Body of pancreas (tissue), 4 donors: ENCODE data around the gene RASSF8. TPM values are rescaled to one million over a fixed set of nuclear protein-coding genes. Genes with fewer than 3 reads are reported as not detected.

Source experiments
- ATAC-seq: fragments of 150-250 bp; one replicate; pipeline ENCODE4 v1.9.1; 2016
- DNase-seq, 4 donors: peaks; one replicate each; pipeline ENCODE4 v3.0.0-alpha.2; 2019
- H3K27ac ChIP-seq, 4 donors: fragments of 200-600 bp; sonication (generic); 1 replicate in 3 of 4; 2 replicates in 1 of 4; pipeline versions ENCODE4 v1.5.1 to v1.6.1; 2016 to 2019; ENCODE audit warnings: mild to moderate bottlenecking in 1 of 4, mixed read lengths in 1 of 4, moderate library complexity in 1 of 4
- H3K27me3 ChIP-seq, 2 donors: fragments of 200-600 bp; sonication (generic); one replicate each; pipeline ENCODE4 v1.6.0; 2016; ENCODE audit warnings: mild to moderate bottlenecking in 1 of 2
- H3K36me3 ChIP-seq, 2 donors: fragments of 200-600 bp; sonication (generic); replicated peaks in 1 of 2; 2 replicates each; pipeline ENCODE4 v1.5.1; 2016; ENCODE audit warnings: low read depth in 2 of 2; ENCODE audit not compliant: insufficient read depth in 1 of 2
- H3K4me1 ChIP-seq: fragments of 200-600 bp; sonication (generic); one replicate; pipeline ENCODE4 v1.6.0; 2016
- H3K4me3 ChIP-seq, 2 donors: fragments of 200-600 bp; sonication (generic); 1 replicate in 1 of 2; 2 replicates in 1 of 2; pipeline ENCODE4 v1.5.1; 2016 to 2019
- H3K9me3 ChIP-seq, 3 donors: fragments of 200-600 bp; sonication (generic); 1 replicate in 2 of 3; 2 replicates in 1 of 3; pipeline ENCODE4 v1.5.1; 2016
- CTCF ChIP-seq, 7 experiments: fragments of 450-650 bp in 4 of 7; fragments of 200-600 bp in 3 of 7; sonication (generic) in 3 of 7; IDR thresholded peaks; one replicate each; pipeline ENCODE4 v1.5.1; 2016 to 2019; ENCODE audit warnings: antibody characterized with exemption in 7 of 7
- POLR2A ChIP-seq, 3 donors: fragments of 450-650 bp; IDR thresholded peaks; one replicate each; pipeline ENCODE4 v1.6.1; 2016; ENCODE audit warnings: antibody characterized with exemption in 3 of 3, mild to moderate bottlenecking in 2 of 3
- WGBS, 2 donors: methylation state at CpG; one replicate each; pipeline ENCODE4 v1.1.5; 2017; 5-methylcytosine and 5-hydroxymethylcytosine counted together
- intact Hi-C: fragments of 100-400 bp; cut with DNase I; formaldehyde crosslinking; loops from one replicate; pipeline ENCODE4 v1.15.1; 2023
- total RNA-seq, 2 donors: library from RNA; depleted of rRNA; stranded (reverse); fragments of >200 nt; gene quantifications; one replicate each; pipeline ENCODE4 v1.1.0, GENCODE V29; 2016

Gene RASSF8
- total RNA-seq, 2 donors from 2014 or later = 15.8 to 19.1 TPM

- H3K27ac ChIP-seq = peak overlapping the region in 2 of 4 donors; percentile 9 to 29
- ATAC-seq (no peak), DNase-seq (peak in 3 of 4 donors; percentile 32 to 60 (median 33))
- no peaks in the 10 kb centered on the region for H3K9me3 ChIP-seq
- peak in 6 of 7 experiments; percentile 40 to 71 (median 60) for TF ChIP-seq CTCF (IDR thresholded peaks at IDR 0.05)
- TF ChIP-seq POLR2A (IDR thresholded peaks at IDR 0.05) = no peak
- H3K4me3 ChIP-seq = no peak overlapping the region
- no peaks in the 10 kb centered on the region for H3K36me3 ChIP-seq
- 13 to 14% methylated on average over 2 of the region's 2 CpGs for WGBS, 2 donors
- intact Hi-C loops = no loop called here
- peaks cover 42% of the 10 kb centered on the region for H3K4me1 ChIP-seq
- H3K27me3 ChIP-seq = no peaks in the 10 kb centered on the region
These were observed 161.0 kb downstream of the RASSF8 start for GRCh38 chr12:26119391-26119989.

- DNase-seq = no peak
- intact Hi-C loops = no loop called here
- H3K4me3 ChIP-seq = no peak overlapping the region
These were observed 162.2 kb downstream of the RASSF8 start for GRCh38 chr12:26120561-26121274.

GRCh38 chr12:26121323-26122060 is 163.0 kb downstream of the RASSF8 start:
- peak overlapping the region; percentile 75 to 99 (median 94) for H3K27ac ChIP-seq
- H3K36me3 ChIP-seq = no peaks in the 10 kb centered on the region
- intact Hi-C loops = no loop called here
- no peak for DNase-seq
- peaks cover 28% of the 10 kb centered on the region for H3K4me1 ChIP-seq
- H3K4me3 ChIP-seq = peak overlapping the region in 1 of 2 donors; percentile 15
- H3K27me3 ChIP-seq = no peaks in the 10 kb centered on the region
- no peaks in the 10 kb centered on the region for H3K9me3 ChIP-seq
- WGBS, 2 donors = 24 to 26% methylated on average over 15 of the region's 15 CpGs
- no peak for TF ChIP-seq CTCF (IDR thresholded peaks at IDR 0.05)
- TF ChIP-seq POLR2A (IDR thresholded peaks at IDR 0.05) = peak in 2 of 3 donors; percentile 12 to 15
- no peak for ATAC-seq

More at GRCh38 chr12:26120561-26121274, 162.2 kb downstream of the RASSF8 start:
- no peak for ATAC-seq
- Histone ChIP-seq H3K36me3 (no peaks in the 10 kb centered on the region), H3K27ac (peak overlapping the region in 3 of 4 donors; percentile 90 to 99 (median 99)), H3K27me3 (no peaks in the 10 kb centered on the region), H3K4me1 (peaks cover 31% of the 10 kb centered on the region), H3K9me3 (no peaks in the 10 kb centered on the region)
- TF ChIP-seq CTCF (IDR thresholded peaks at IDR 0.05) = no peak
- no peak for TF ChIP-seq POLR2A (IDR thresholded peaks at IDR 0.05)
- WGBS, 2 donors = 41 to 60% methylated on average over 4 of the region's 4 CpGs

- H3K9me3 ChIP-seq = no peaks in the 10 kb centered on the region
- DNase-seq (peak; percentile 31 to 54 (median 40)), ATAC-seq (peak; percentile 17)
- intact Hi-C loops = no loop called here
- H3K27ac ChIP-seq = peak overlapping the region; percentile 75 to 99 (median 94)
- H3K4me1 ChIP-seq = peaks cover 33% of the 10 kb centered on the region
- H3K27me3 ChIP-seq = no peaks in the 10 kb centered on the region
- peak overlapping the region; percentile 24 to 31 for H3K4me3 ChIP-seq
- TF ChIP-seq CTCF (IDR thresholded peaks at IDR 0.05) (peak in 1 of 7 experiments; percentile 8), POLR2A (IDR thresholded peaks at IDR 0.05) (no peak)
- no peaks in the 10 kb centered on the region for H3K36me3 ChIP-seq
- 0% methylated on average over 16 to 85 of the region's 88 CpGs for WGBS, 2 donors
These were observed 163.7 kb downstream of the RASSF8 start for GRCh38 chr12:26122061-26122680.
